Psoas muscle (tissue), 8 donors: ENCODE results near the gene GRIA1. TPM values are rescaled to one million over a fixed set of nuclear protein-coding genes. Genes with fewer than 3 reads are reported as not detected.

Experiments used
- ATAC-seq, 4 donors: fragments of 200-7000 bp; cut with Tn5 transposase; one replicate each; pipeline ENCODE4 v1.9.1; 2020; ENCODE audit warnings: moderate library complexity in 3 of 4, mild to moderate bottlenecking in 2 of 4
- DNase-seq, 2 donors: peaks; one replicate each; pipeline ENCODE4 v3.0.0-alpha.2; 2020
- H3K27ac ChIP-seq: fragments of 200-600 bp; one replicate; pipeline ENCODE4 v1.8.0; 2022
- H3K27me3 ChIP-seq, 3 donors: fragments of 200-600 bp in 1 of 3; one replicate each; pipeline versions ENCODE4 v1.6.1 to v1.8.0; 2013 to 2022; ENCODE audit warnings: low read length in 2 of 3, mild to moderate bottlenecking in 2 of 3, moderate library complexity in 1 of 3; ENCODE audit not compliant: insufficient read depth in 3 of 3
- H3K36me3 ChIP-seq, 2 donors: fragments of 200-600 bp in 1 of 2; one replicate each; pipeline versions ENCODE4 v1.6.1 to v1.8.0; 2013 to 2022; ENCODE audit warnings: low read depth in 1 of 2, mild to moderate bottlenecking in 1 of 2, moderate library complexity in 1 of 2; ENCODE audit not compliant: insufficient read depth in 1 of 2
- H3K4me1 ChIP-seq: fragments of 200-600 bp; one replicate; pipeline ENCODE4 v1.8.0; 2022
- H3K4me3 ChIP-seq: fragments of 200-600 bp; one replicate; pipeline ENCODE4 v1.8.0; 2022; ENCODE audit warnings: mild to moderate bottlenecking
- H3K9me3 ChIP-seq: fragments of 200-600 bp; one replicate; pipeline ENCODE4 v1.8.0; 2022
- CTCF ChIP-seq: fragments of 200-600 bp; IDR thresholded peaks from one replicate; pipeline ENCODE4 v1.8.0; 2022; ENCODE audit warnings: antibody characterized with exemption
- WGBS, 3 donors: extraction: QIAGEN DNeasy Blood & Tissue Kit; methylation state at CpG; one replicate each; pipeline versions ENCODE4 v1.1.6 to v1.1.7; 2013; 5-methylcytosine and 5-hydroxymethylcytosine counted together
- intact Hi-C, 2 donors: fragments of 100-400 bp; cut with DNase I; formaldehyde crosslinking; loops; one replicate each; pipeline versions ENCODE4 v1.11.0 to v1.14.2; 2022
- polyA plus RNA-seq, 3 donors: library from polyadenylated mRNA; stranded (reverse); fragments of 200-250 nt; gene quantifications; one replicate each; pipeline ENCODE4 v1.2.3, GENCODE V29; 2013
- total RNA-seq, 4 donors: library from RNA; stranded (reverse); fragmentation: NEBNext Ultra II Directional in 2 of 4; extraction: Animal tissue kit (Norgen Biotek cat#: 25700) in 2 of 4; gene quantifications; one replicate each; pipeline versions ENCODE4 v1.2.1 to v1.2.4, GENCODE V29; 2021 to 2023
- donor health status: healthy with polysubstance abuse.
- donor health status: DM: no; HTN: no; CAD: no; lungs with moderate emphysema.
- donor health status: Bipolar disorder and iron deficiency.
- donor health status: healthy.
- donor health status: DM: yes; HTN: yes; CAD: no.
- donor health status: DM: no; HTN: no; CAD: no.
- donor health status: DM: no; HTN: no; CAD: no.
- donor health status: DM: yes; HTN: yes; CAD: no.

Gene GRIA1
- total and polyA plus RNA-seq, 7 donors, result 0.03 to 0.49 (median 0.28) TPM; not detected in 2

GRCh38 chr5:153480401-153480800, 10.1 kb upstream of the GRIA1 start:
- ATAC-seq, result no peak
- no peak for TF ChIP-seq CTCF
- Histone ChIP-seq H3K4me3 (no peak overlapping the region), H3K27ac (no peak overlapping the region), H3K27me3 (no peaks in the 10 kb centered on the region), H3K4me1 (no peaks in the 10 kb centered on the region), H3K9me3 (no peaks in the 10 kb centered on the region), H3K36me3 (no peaks in the 10 kb centered on the region)
- intact Hi-C loops, result no loop called here
- no peak for DNase-seq

GRCh38 chr5:153483482-153483881, 7.0 kb upstream of the GRIA1 start:
- H3K36me3 ChIP-seq, result no peaks in the 10 kb centered on the region
- H3K27me3 ChIP-seq, result no peaks in the 10 kb centered on the region
- no peaks in the 10 kb centered on the region for H3K4me1 ChIP-seq
- intact Hi-C loops, result no loop called here
- no peak overlapping the region for H3K27ac ChIP-seq
- no peak for DNase-seq
- no peak for ATAC-seq
- H3K4me3 ChIP-seq, result no peak overlapping the region
- no peak for TF ChIP-seq CTCF
- H3K9me3 ChIP-seq, result no peaks in the 10 kb centered on the region
- 78 to 84% (median 84%) methylated on average over 4 of the region's 4 CpGs for WGBS, 3 donors

GRCh38 chr5:153485641-153486040, 4.8 kb upstream of the GRIA1 start:
- Histone ChIP-seq H3K4me3 (no peak overlapping the region), H3K27me3 (peaks cover 0 to 7% (median 4%) of the 10 kb centered on the region in 3 donors), H3K9me3 (no peaks in the 10 kb centered on the region), H3K4me1 (no peaks in the 10 kb centered on the region), H3K36me3 (no peaks in the 10 kb centered on the region), H3K27ac (no peak overlapping the region)
- no peak for TF ChIP-seq CTCF
- intact Hi-C loops, result no loop called here
- DNase-seq (no peak), ATAC-seq (no peak)
- WGBS, 3 donors, result 70 to 76% (median 73%) methylated on average over 2 of the region's 2 CpGs

GRCh38 chr5:153486771-153487170, 3.7 kb upstream of the GRIA1 start:
- Histone ChIP-seq H3K9me3 (no peaks in the 10 kb centered on the region), H3K4me3 (no peak overlapping the region), H3K27ac (no peak overlapping the region), H3K27me3 (peaks cover 0 to 11% (median 9%) of the 10 kb centered on the region in 3 donors), H3K36me3 (no peaks in the 10 kb centered on the region), H3K4me1 (no peaks in the 10 kb centered on the region)
- ATAC-seq, result no peak
- intact Hi-C loops, result no loop called here
- WGBS, 3 donors, result 61 to 69% (median 69%) methylated on average over 2 of the region's 2 CpGs
- TF ChIP-seq CTCF, result no peak
- DNase-seq, result no peak

- Histone ChIP-seq H3K36me3 (no peaks in the 10 kb centered on the region), H3K27ac (no peak overlapping the region), H3K4me1 (no peaks in the 10 kb centered on the region), H3K4me3 (no peak overlapping the region), H3K27me3 (peaks cover 5 to 13% (median 12%) of the 10 kb centered on the region in 3 donors), H3K9me3 (no peaks in the 10 kb centered on the region)
- TF ChIP-seq CTCF, result no peak
- intact Hi-C loops, result loop anchor here in 1 of 2 donors (10.0 kb wide), 1 partner anchor 475 kb away; no protein-coding TSS in a partner anchor
- ATAC-seq (no peak), DNase-seq (no peak)
- WGBS, 3 donors, result 51 to 59% (median 52%) methylated on average over 3 of the region's 3 CpGs
Observed at GRCh38 chr5:153489611-153490010, 859 bp upstream of the GRIA1 start.
